NCI-H82 treated with DMSO at 0.1 percent for 48 hours (cell line): ENCODE measurements around the gene CRPPA.
"Not testable (repeated sequence)": the region's sequence is repeated elsewhere in the genome, so short reads cannot be mapped to it uniquely, and the experiment has no call there.

Source experiments
- DNase-seq: peaks from one replicate; lab custom pipeline; 2025; ENCODE audit not compliant: unreplicated experiment; lab: John Stamatoyannopoulos, UW

The CRPPA gene

DNA sequence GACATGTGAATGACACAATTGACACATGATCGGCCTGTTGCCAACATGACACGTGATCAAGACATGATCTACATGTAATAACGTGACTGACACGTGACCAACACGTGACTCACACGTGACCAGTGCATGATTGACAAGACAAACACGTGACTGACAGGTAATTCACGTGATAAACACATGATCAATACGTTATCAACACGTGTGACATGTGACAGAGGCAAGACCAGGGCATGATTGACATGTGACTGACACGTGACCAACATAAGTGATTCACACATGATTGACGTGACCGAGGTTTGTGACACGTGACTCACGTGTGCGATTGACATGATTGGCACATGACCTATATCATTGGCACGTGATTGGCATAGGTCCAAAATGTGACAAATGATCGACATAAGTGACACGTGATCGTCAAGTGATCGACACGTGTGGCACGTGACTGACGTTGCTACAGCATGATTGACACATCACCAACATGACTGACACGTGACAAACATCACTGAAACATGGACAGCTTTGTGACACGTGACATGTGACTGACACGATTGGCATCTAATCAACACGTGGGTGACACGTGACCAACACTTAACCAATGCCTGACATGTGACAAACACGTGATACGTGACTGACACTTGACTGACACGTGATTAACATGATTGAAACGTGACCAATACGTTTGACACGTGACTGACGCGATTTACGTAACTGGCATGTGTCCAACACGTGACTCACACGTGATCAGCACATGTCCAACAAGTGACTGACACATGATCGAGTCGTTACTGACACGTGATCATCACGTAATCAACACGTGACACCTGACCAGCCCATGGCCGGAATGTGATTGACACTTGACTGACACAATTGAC is 23.0 kb downstream of the CRPPA start:
- DNase-seq = no peak

DNA sequence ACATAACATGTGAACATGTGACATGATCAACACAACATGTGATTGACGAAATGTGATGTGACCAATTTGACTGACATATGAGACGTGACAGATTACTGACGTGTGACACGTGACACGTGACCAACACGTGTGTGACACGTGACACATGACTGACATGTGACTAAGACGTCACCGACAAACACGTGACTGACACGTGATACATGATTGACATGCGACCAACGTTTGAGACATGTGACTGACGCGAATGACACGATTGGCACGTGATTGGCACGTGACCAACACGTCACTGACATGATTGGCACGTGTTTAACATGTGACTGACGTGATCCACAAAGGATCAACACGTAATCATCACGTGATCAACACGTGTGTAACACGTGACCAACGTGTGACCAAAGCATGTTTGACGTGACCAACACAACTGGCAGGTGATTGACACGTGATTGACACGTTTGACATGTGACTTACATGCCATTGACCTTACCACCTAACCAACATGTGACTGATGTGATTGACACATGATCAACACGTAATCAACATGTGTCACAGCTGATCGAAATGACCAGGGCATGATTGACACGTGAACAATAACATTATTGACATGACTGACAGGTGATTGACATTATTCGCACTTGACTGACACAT is 23.7 kb downstream of the CRPPA start:
- DNase-seq = no peak

- DNase-seq = no peak
Measured at GRCh38 chr7:16396766-16397500, 24.4 kb downstream of the CRPPA start.

DNA sequence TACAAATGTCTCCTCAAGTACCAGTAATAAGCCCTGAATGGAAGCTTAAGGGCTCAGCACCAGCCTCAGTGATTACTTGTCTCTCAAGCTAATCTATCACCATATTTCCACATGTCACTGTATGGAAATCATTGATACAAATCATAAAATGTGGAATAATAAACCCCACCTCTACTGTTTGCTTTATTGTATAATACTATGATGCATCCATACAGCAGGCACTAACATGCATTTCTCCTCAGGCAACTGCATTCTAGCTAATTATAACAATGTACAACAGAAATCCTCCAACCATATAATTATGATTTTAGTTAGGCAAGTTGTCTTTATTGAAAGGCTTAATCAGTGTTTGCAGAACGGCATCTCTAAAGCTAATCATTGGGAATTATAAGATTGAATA is 26.2 kb downstream of the CRPPA start:
- no peak for DNase-seq

DNA sequence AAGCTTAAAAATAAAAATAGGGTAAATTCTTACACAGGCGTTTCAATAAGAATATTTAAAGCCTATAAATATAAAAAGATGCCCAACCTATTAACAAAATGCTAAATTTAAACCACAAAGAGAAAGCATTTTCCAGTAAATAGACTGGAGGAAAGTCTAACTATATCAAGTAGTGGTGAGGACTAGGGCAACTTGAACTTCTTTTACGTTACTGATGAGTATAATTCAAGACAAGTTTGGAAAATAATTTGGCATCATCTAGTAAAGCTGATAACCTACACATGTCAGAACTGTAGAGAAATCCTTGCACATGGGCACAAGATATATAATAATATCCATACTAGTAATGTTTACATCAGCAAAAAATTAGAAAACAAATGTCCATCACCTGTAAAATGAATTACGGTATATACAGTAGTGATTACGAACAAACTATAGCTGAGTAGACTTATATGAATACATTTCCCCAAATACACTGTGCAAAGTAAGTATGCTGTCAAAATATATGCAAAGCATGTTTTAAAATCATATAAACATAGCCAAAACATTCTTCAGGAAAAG is 27.4 kb downstream of the CRPPA start:
- no peak for DNase-seq

DNA sequence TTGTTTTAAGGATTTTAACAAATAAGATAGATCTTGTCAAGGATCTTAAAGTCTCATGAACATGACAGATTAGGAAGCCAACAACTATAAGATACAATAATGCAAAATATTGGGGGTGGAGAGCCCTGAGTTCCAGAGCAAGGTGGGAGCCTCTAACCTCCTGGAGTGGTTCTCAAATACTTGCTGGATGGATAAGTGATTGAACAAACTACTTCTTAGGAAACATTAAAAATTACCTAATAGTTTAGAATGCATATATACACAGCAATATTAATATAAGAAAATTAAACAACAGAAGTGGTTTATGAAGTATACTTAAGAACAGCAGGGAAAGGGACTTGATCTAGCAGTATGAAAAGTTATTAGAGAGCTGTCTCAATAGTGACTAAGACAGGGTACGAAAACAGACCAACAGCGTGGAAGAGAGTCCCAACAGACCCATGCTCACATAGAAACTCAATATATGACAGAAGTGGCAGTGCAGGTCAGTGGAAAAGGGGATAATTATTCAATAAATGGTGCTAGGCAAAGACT is 28.3 kb downstream of the CRPPA start:
- DNase-seq = no peak

DNA sequence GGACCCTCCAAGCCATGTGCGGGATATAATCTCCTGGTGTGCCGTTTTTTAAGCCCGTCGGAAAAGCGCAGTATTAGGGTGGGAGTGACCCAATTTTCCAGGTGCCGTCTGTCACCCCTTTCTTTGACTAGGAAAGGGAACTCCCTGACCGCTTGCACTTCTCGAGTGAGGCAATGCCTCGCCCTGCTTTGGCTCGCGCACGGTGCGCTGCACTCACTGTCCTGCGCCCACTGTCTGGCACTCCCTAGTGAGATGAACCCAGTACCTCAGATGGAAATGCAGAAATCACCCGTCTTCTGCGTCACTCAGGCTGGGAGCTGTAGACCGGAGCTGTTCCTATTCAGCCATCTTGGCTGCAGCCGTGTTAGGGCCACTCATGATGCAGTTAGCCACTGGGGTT is 37.6 kb downstream of the CRPPA start:
- not testable (repeated sequence) for DNase-seq

DNA sequence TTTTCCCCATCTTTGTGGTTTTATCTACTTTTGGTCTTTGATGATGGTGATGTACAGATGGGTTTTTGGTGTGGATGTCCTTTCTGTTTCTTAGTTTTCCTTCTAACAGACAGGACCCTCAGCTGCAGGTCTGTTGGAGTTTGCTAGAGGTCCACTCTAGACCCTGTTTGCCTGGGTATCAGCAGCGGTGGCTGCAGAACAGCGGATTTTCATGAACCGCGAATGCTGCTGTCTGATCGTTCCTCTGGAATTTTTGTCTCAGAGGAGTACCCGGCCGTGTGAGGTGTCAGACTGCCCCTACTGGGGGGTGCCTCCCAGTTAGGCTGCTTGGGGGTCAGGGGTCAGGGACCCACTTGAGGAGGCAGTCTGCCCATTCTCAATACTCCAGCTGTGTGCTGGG is 38.2 kb downstream of the CRPPA start:
- not testable (repeated sequence) for DNase-seq
